HL-60/S4 (cell line): ENCODE results near the gene RAPGEF4.

Source experiments
- in situ Hi-C: fragments of 300-500 bp; cut with MboI; formaldehyde crosslinking; loops from 2 replicates; pipeline ENCODE4 v1.14.3; 2022; ENCODE audit warnings: low sequenced_read_pairs

The RAPGEF4 gene

GRCh38 chr2:172735582-172736423 is at the start of gene RAPGEF4:
Gene RAPGEF4, plus strand, starts transcription at chr2:172735845. Its CDS starts 139 bp downstream, at chr2:172735984.
- in situ Hi-C loops = no loop called here

DNA sequence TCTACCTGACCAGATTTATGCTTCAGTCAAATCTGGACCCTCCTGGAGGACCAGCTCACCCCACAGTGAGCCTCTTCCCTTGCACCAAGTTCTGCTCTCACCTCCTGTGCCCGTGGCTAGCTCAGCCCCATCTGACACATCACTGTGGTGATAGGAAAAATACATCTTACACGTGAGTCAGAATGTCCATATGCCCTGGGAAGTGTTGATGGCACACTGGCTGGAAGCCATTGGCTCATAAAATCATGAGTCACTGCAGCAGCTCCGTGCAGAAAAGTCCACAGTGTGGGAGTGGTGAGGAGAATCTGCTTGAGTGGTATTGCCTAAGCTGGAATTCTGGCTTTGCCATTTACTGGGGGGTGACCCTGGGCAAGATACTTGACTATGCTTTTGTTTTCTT is 42.6 kb upstream of the RAPGEF4 start:
- in situ Hi-C loops = no loop called here

DNA sequence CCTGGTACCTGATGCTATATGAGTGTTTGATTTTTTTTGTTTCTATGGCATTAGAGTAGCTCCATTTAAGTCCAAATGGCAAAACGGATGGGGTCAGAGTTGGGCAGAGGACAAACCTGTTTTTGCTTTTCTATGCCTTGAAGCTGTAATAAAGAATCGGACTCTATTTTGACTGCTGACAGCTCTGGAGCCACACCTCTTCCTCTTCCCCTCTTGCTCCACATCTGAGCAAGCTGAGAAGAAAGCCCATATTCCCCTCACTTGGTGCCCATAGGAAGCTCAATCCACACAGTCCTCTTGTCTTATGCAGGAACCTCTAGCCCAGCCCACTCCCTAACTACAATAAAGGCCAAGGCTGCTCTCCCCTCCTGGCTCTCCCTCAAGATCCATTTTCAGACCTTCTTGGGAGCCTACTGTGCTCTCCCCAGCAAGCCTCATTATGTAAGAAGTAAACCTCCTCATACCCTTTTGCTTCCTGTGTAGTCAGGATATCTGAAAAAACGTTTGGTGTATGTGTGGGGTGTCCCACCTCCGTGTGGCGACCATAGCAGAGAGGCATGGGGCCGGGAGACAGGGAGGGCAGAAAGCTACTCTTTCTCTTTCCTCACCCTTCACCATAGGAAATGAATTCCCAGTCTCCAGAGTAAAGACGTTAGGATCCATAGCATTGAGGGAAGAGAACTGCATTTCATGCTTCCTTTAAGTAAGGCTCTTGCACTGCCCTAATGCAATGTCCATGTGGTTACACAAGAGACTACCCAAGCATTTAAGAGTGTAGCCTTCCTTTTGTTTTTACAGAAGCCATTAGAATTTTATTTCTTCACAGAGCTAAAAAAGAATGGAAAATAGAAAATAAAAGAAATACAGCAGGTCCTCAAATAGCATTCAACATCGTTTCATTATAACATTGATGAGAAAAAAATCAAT is 41.9 kb upstream of the RAPGEF4 start:
- in situ Hi-C loops = no loop called here

- in situ Hi-C loops = no loop called here
Measured at GRCh38 chr2:172697296-172697695, 38.3 kb upstream of the RAPGEF4 start.

DNA sequence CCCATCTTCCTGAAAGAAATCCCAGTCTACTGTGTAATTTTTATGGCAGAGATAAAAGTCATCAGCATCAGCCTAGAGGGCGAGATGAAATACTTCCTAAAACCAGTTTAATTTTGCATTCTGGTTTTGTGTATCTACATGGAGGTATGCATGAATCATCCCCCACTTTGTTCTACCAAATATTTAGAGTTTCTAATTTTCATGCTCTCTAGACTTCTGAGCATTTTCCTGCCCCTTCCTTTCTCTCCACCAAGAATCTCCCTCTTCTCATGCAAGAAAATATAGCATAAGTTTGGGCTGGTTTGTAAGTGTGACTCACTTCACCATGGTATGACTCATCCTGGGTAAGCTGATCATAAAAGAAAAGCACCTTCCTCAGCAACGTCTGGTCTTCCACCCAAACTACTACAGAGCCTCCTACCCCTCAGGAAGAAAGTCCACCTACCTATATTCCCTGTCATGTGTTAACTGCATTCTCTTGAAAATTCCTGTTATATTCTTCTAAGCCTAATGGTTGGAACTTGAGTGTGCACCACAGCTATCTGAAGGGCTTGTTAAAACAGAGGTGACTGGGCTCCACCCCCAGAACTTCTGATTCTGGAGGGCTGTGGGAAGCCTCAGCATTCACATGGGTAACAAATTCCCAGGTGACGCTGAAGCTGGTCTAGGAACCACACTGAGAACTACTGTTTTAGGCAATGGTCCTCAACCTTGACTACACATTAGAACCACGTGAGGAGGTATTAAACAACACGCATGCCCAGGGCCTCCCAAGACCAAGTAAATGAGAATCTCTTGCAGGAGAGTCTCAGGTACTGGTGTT is 37.4 kb upstream of the RAPGEF4 start:
- in situ Hi-C loops = no loop called here

- in situ Hi-C loops = loop anchor here (25.0 kb wide), 2 partner anchors 239 to 539 kb away; no protein-coding TSS in a partner anchor
Measured at GRCh38 chr2:172701250-172701649, 34.4 kb upstream of the RAPGEF4 start.

- in situ Hi-C loops = loop anchor here (25.0 kb wide), 2 partner anchors 240 to 540 kb away; no protein-coding TSS in a partner anchor
Measured at GRCh38 chr2:172702451-172702850, 33.2 kb upstream of the RAPGEF4 start.

- in situ Hi-C loops = loop anchor here (25.0 kb wide), 2 partner anchors 242 to 542 kb away; no protein-coding TSS in a partner anchor
Measured at GRCh38 chr2:172704072-172704936, 31.3 kb upstream of the RAPGEF4 start.

- in situ Hi-C loops = loop anchor here (25.0 kb wide), 2 partner anchors 243 to 543 kb away; no protein-coding TSS in a partner anchor
Measured at GRCh38 chr2:172705352-172705751, 30.3 kb upstream of the RAPGEF4 start.

- in situ Hi-C loops = loop anchor here (25.0 kb wide), 2 partner anchors 246 to 546 kb away; no protein-coding TSS in a partner anchor
Measured at GRCh38 chr2:172708247-172708646, 27.4 kb upstream of the RAPGEF4 start.

DNA sequence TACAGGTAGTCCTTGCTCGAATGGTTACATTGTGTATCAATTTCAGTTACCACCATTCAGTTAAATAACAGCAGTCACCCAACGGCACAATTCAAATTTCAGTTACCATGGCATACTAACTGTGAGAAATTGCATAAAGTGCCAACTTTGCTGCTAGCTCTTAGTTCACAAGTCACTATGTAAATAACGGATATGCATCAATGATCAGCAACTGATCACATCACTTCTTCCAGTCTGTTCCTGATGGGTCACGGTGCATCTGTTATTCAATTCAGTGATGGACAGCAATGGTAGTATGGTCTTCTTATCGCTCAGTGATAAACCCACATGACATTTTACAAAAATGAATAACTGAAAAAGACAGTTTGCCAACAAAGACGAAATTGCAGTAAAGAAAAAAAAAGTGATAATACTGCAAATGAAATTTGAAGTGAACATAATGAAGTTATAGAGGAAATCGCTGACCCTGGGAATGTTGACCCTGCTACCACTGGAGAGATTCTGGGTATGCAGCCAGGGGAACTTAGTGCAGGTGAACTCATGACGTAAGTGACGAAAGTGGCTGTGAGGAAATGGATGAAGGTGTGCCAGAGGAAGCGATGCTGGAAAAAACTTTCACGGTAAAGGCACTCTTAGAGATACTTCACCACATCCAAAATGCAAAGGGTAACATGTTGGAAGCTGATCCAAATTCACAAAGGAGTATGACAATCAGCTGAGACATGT is 25.9 kb upstream of the RAPGEF4 start:
- in situ Hi-C loops = loop anchor here (25.0 kb wide), 2 partner anchors 247 to 547 kb away; no protein-coding TSS in a partner anchor

- in situ Hi-C loops = loop anchor here (25.0 kb wide), 2 partner anchors 248 to 548 kb away; no protein-coding TSS in a partner anchor
Measured at GRCh38 chr2:172710584-172711047, 25.0 kb upstream of the RAPGEF4 start.

- in situ Hi-C loops = loop anchor here (25.0 kb wide), 2 partner anchors 249 to 549 kb away; no protein-coding TSS in a partner anchor
Measured at GRCh38 chr2:172711110-172711509, 24.5 kb upstream of the RAPGEF4 start.

DNA sequence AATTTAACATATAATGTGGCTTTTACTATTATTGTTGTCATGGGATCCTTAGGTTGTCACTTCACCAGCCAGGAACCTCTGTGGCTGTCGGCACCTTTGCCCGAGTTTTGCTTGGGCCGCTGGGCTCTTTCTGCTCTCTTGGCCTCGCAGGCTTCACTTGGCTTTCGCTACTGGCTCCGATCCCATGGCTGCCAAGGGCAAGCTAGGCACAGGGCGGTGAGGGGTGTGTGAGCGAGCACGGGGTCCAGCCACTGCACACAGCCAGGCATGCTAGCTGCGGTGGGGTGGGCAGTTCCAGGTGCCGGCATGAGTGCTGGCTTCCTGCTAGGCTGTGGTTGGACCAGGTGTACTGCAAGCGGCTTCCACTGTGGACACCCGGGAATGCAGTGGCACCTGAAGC is 23.4 kb upstream of the RAPGEF4 start:
- in situ Hi-C loops = loop anchor here (25.0 kb wide), 2 partner anchors 250 to 550 kb away; no protein-coding TSS in a partner anchor

DNA sequence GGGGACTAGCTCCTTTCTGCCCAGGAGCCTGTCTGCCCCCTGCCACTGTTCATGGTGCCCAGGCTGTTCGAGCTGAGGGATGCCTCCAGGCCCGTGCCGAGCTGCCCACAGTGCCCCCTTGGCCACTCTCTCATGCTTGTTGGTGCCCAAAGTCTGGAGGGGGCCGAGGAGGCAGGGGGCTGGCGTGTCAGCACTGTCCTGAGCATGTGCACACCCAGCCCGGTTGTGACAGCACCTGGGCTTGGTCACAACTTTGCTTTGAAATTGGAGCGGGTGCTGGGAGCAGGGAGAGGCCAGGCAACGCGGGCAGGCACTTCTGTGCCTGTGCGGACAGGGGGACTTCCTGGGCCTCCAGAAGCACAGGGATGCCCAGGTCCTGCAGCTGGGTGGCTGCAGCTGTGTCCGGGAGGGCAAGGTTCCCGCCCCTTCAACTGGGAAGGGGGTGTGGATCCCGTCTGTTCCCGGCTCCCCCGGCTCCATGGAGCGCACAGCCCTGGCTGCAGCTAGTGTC is 22.2 kb upstream of the RAPGEF4 start:
- in situ Hi-C loops = loop anchor here (25.0 kb wide), 2 partner anchors 251 to 551 kb away; no protein-coding TSS in a partner anchor

DNA sequence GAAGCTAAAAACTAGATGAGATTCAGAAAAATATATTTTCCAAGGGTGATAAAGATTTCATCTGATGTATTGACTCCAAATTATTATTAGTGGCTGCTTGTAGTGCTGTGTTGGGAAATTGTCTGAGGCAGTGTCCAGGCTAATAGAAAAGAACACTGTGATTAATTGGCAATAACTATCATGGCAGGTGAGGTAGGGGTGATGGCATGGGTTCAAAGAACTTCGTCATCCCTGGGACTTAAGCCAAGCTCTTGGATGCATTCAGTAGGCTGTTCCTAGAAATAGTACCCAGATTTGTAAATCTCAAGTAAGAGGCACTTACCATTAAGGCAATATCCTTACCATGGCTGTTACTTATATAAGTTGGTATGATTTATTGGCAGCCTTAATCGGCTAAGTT is 13.2 kb upstream of the RAPGEF4 start:
- in situ Hi-C loops = loop anchor here (25.0 kb wide), 2 partner anchors 260 to 560 kb away; no protein-coding TSS in a partner anchor

DNA sequence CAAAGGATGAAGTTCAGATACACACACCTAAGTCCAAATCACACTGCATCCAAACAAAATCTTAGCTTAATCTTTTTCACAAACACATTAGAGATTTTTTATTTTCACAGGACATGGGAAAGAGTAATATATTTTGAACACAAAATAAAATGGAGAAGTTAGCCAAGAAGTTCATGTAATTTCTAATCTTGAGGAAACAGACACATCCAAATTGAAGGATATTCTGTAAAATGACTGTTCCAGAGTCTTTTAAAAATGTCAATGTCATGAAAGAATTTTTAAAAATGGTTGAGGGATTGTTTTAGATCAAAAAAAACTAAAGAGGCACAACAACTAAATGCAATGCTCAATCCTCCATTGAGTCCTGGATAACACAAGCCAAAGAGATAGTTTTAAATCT is 12.4 kb upstream of the RAPGEF4 start:
- in situ Hi-C loops = loop anchor here (25.0 kb wide), 2 partner anchors 261 to 561 kb away; no protein-coding TSS in a partner anchor

DNA sequence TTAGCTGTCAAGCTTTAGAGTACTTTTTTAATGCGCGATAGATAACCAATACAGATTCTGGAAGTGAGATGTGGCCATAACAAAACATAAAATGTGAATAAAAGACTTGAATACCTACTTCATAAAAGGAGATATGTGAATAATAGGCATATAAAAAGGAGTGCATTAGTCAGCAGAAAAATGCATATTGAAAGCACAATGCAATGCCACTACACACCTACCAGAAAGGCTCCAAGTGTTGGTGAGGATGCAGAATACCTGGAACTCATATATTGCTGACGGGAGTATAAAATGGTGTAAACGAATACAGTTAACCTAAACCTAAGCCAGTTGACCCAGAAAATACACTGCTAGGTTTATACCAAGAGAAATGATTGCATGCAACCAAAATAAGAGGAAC is 10.9 kb upstream of the RAPGEF4 start:
- in situ Hi-C loops = loop anchor here (25.0 kb wide), 2 partner anchors 262 to 562 kb away; no protein-coding TSS in a partner anchor
